Measurements from ENCODE around the gene PBX4.

GRCh38 chr19:19580418-19580817, 38.1 kb downstream of the PBX4 start:
- no peak for TF ChIP-seq CTCF (IDR thresholded peaks at IDR 0.05)
- no peak for TF ChIP-seq EP300 (IDR thresholded peaks at IDR 0.05)
- no peak for TF ChIP-seq POLR2A (IDR thresholded peaks at IDR 0.05)

Data from gastroesophageal sphincter (tissue), 3 donors.